MM.1S (cell line): Measurements from ENCODE around the gene CLEC2B.

Source experiments
- CTCF ChIP-seq: fragments of 300-600 bp; sonication (generic); IDR thresholded peaks from 2 replicates; pipeline ENCODE4 v1.5.1; 2016; ENCODE audit warnings: antibody characterized with exemption, low read length, mixed read lengths
- EZH2 ChIP-seq: fragments of 300-600 bp; sonication (generic); optimal IDR thresholded peaks from 2 replicates; pipeline ENCODE3; 2017; ENCODE audit warnings: low read depth, mild to moderate bottlenecking, antibody characterized with exemption, low read length, mixed read lengths

DNA sequence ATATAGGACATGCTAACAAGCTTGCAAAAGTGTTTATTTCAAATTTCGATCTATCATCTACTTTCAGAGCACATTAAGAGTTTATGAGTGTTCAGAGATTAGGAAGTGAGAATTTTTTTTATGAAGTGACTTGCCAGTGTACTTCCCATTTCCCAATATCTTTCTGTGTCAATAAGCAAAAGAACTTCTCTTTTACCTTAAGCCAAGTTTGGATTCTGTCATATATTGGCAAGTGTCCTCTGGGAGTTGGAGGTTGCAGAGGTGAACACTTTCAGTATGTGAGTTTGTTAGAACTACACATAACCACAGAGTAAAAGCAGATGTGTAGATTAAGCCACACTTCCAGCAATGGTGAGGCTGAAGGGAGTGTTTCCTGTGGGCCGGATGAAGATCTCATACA lies 58.5 kb downstream of the CLEC2B start:
- TF ChIP-seq CTCF (no peak), EZH2 (no peak)
